ENCODE measurements around the gene FAM78B.

DNA sequence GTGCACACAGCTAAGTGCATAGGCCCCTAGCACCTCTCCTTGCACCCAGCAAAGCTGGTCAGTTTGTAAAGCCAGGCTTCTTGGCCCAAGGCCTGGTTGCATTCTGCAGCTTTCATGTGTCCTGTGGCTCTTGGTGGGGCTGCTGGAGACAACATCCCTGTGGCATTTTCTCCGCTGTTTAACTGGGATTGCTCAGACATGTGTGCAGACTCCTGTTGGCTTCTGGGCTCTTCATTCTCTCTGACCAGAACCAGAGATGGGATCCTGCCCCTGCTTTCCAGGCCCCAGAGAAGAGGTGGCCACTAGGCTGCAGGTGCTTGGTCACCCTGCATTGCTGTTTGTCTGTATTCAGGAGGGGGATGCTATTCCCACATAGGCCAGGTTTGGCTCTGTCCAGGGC, 50.8 kb downstream of the FAM78B start:
- TF ChIP-seq, protein P1, sequence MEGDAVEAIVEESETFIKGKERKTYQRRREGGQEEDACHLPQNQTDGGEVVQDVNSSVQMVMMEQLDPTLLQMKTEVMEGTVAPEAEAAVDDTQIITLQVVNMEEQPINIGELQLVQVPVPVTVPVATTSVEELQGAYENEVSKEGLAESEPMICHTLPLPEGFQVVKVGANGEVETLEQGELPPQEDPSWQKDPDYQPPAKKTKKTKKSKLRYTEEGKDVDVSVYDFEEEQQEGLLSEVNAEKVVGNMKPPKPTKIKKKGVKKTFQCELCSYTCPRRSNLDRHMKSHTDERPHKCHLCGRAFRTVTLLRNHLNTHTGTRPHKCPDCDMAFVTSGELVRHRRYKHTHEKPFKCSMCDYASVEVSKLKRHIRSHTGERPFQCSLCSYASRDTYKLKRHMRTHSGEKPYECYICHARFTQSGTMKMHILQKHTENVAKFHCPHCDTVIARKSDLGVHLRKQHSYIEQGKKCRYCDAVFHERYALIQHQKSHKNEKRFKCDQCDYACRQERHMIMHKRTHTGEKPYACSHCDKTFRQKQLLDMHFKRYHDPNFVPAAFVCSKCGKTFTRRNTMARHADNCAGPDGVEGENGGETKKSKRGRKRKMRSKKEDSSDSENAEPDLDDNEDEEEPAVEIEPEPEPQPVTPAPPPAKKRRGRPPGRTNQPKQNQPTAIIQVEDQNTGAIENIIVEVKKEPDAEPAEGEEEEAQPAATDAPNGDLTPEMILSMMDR (IDR thresholded peaks at IDR 0.05) = no peak
- TF ChIP-seq POLR2AphosphoS5 (IDR thresholded peaks at IDR 0.05) = no peak
